ENCODE results near the gene LHB. TPM values are rescaled to one million over a fixed set of nuclear protein-coding genes. Genes with fewer than 3 reads are reported as not detected.
"Not testable (repeated sequence)": the region's sequence is repeated elsewhere in the genome, so short reads cannot be mapped to it uniquely, and the experiment has no call there.

The LHB gene
- total RNA-seq, 1 experiment from 2014 or later = 1.6 TPM

- BruUV-seq (replicated peaks); H3K4me1 ChIP-seq (replicated peaks; ENCODE audit: insufficient read depth); H3K27ac ChIP-seq; H4K20me1 ChIP-seq (ENCODE audit: insufficient read depth); H3K9me2 ChIP-seq (ENCODE audit: insufficient read depth); H3K9me3 ChIP-seq (ENCODE audit: insufficient read depth, low read depth); intact Hi-C loops (cut with micrococcal nuclease; ENCODE audit: unreplicated experiment); H2AFZ ChIP-seq; H3K36me3 ChIP-seq (ENCODE audit: low read depth); H3K79me2 ChIP-seq (ENCODE audit: low read depth); H3K4me2 ChIP-seq; H3K27me3 ChIP-seq (ENCODE audit: insufficient read depth, low read depth); H3K4me3 ChIP-seq; DNase-seq: not testable (repeated sequence)
- POLR2A ChIA-PET (ENCODE audit: unreplicated experiment) = interaction anchor here (0.6 kb wide), 1 partner anchor 72 kb away, joined by 5 read pairs; no protein-coding TSS in a partner anchor
- CTCF ChIA-PET = interaction anchor here (0.7 kb wide), 1 partner anchor 170 kb away, joined by 4 read pairs; no protein-coding TSS in a partner anchor
- peaks cover 14% of the 10 kb centered on the region for H3F3A ChIP-seq (ENCODE audit: insufficient read depth, low read depth)
Observed at GRCh38 chr19:49025599-49025998, 8.7 kb upstream of the LHB start.

- intact Hi-C loops (cut with micrococcal nuclease; ENCODE audit: unreplicated experiment); H3K27ac ChIP-seq; H3K9me2 ChIP-seq (ENCODE audit: insufficient read depth); BruUV-seq (replicated peaks); DNase-seq; H4K20me1 ChIP-seq (ENCODE audit: insufficient read depth); H3K79me2 ChIP-seq (ENCODE audit: low read depth); H3K4me1 ChIP-seq (replicated peaks; ENCODE audit: insufficient read depth); H3K9me3 ChIP-seq (ENCODE audit: insufficient read depth, low read depth); H3K4me2 ChIP-seq; H3K27me3 ChIP-seq (ENCODE audit: insufficient read depth, low read depth); H3K4me3 ChIP-seq; H3K36me3 ChIP-seq (ENCODE audit: low read depth); H2AFZ ChIP-seq: not testable (repeated sequence)
- ChIA-PET POLR2A (ENCODE audit: unreplicated experiment) (interaction anchor here (0.6 kb wide), 1 partner anchor 73 kb away, joined by 5 read pairs; no protein-coding TSS in a partner anchor), CTCF (interaction anchor here (0.7 kb wide), 1 partner anchor 169 kb away, joined by 4 read pairs; no protein-coding TSS in a partner anchor)
- H3F3A ChIP-seq (ENCODE audit: insufficient read depth, low read depth) = peaks cover 18% of the 10 kb centered on the region
Observed at GRCh38 chr19:49025088-49025487, 8.2 kb upstream of the LHB start.

- H2AFZ ChIP-seq; H3K4me2 ChIP-seq; H3K79me2 ChIP-seq (ENCODE audit: low read depth); H3K4me3 ChIP-seq; intact Hi-C loops (cut with micrococcal nuclease; ENCODE audit: unreplicated experiment); H3K27me3 ChIP-seq (ENCODE audit: insufficient read depth, low read depth); H3K9me3 ChIP-seq (ENCODE audit: insufficient read depth, low read depth); H3K27ac ChIP-seq; H3K36me3 ChIP-seq (ENCODE audit: low read depth); H4K20me1 ChIP-seq (ENCODE audit: insufficient read depth); POLR2A ChIA-PET (ENCODE audit: unreplicated experiment); H3K9me2 ChIP-seq (ENCODE audit: insufficient read depth); CTCF ChIA-PET; H3K4me1 ChIP-seq (replicated peaks; ENCODE audit: insufficient read depth); DNase-seq; BruUV-seq (replicated peaks): not testable (repeated sequence)
- H3F3A ChIP-seq (ENCODE audit: insufficient read depth, low read depth) = peaks cover 18% of the 10 kb centered on the region
Observed at GRCh38 chr19:49024233-49024632, 7.3 kb upstream of the LHB start, which contains the start of gene CGB3. CGB3 (minus strand) TSS chr19:49024333; CDS start chr19:49023971, 362 bp downstream.

GRCh38 chr19:49022116-49022515 lies 5.2 kb upstream of the LHB start:
- Histone ChIP-seq H2AFZ (no peak overlapping the region), H3K4me1 (replicated peaks; ENCODE audit: insufficient read depth) (peaks cover 9% of the 10 kb centered on the region; the same call in 1 of the 2 replicates), H3K4me2 (no peak overlapping the region), H3K27ac (no peak overlapping the region), H3K36me3 (ENCODE audit: low read depth) (no peaks in the 10 kb centered on the region), H4K20me1 (ENCODE audit: insufficient read depth) (no peaks in the 10 kb centered on the region), H3K9me3 (ENCODE audit: insufficient read depth, low read depth) (no peaks in the 10 kb centered on the region), H3K79me2 (ENCODE audit: low read depth) (no peaks in the 10 kb centered on the region), H3K9me2 (ENCODE audit: insufficient read depth) (no peaks in the 10 kb centered on the region), H3F3A (ENCODE audit: insufficient read depth, low read depth) (peaks cover 18% of the 10 kb centered on the region), H3K27me3 (ENCODE audit: insufficient read depth, low read depth) (no peaks in the 10 kb centered on the region), H3K4me3 (no peak overlapping the region)
- ChIA-PET POLR2A (ENCODE audit: unreplicated experiment) (interaction anchor here (0.6 kb wide), 1 partner anchor 106 kb away, joined by 6 read pairs; no protein-coding TSS in a partner anchor), CTCF (interaction anchor here (0.7 kb wide), 1 partner anchor 98 kb away, joined by 3 read pairs; no protein-coding TSS in a partner anchor)
- peak in 1 of 2 experiments; percentile 23 for DNase-seq
- BruUV-seq (replicated peaks) = no TSS peak
- TF ChIP-seq EZH2 (IDR thresholded peaks at IDR 0.05; ENCODE audit: low read depth) = no peak
- TF ChIP-seq CTCF (conservative IDR thresholded peaks at IDR 0.05) = no peak
- intact Hi-C loops (cut with micrococcal nuclease; ENCODE audit: unreplicated experiment) = no loop called here

Measured in PC-9 (cell line).